WERI-Rb-1 (cell line): Measurements from ENCODE around the gene NEK10.

Source experiments
- DNase-seq: peaks from one replicate; pipeline ENCODE4 v3.0.0-alpha.2; 2020
- H3K27ac ChIP-seq: fragments of 250-450 bp; sonication (Bioruptor Pico); 2 replicates; pipeline ENCODE4 v1.5.1; 2020; ENCODE audit warnings: mild to moderate bottlenecking, moderate library complexity
- H3K27me3 ChIP-seq: fragments of 250-450 bp; sonication (Bioruptor Pico); 2 replicates; pipeline ENCODE4 v1.5.1; 2021; ENCODE audit warnings: mild to moderate bottlenecking, low read depth, moderate library complexity; ENCODE audit not compliant: insufficient read depth, severe bottlenecking
- H3K36me3 ChIP-seq: fragments of 250-450 bp; sonication (Bioruptor Pico); 2 replicates; pipeline ENCODE4 v1.5.1; 2020; ENCODE audit warnings: mild to moderate bottlenecking, moderate library complexity
- H3K4me3 ChIP-seq: 2 replicates; pipeline ENCODE4 v1.5.1; 2011; ENCODE audit warnings: low read depth, mild to moderate bottlenecking, control low read depth, low read length
- H3K9me3 ChIP-seq: fragments of 250-450 bp; sonication (Bioruptor Pico); 2 replicates; pipeline ENCODE4 v1.5.1; 2021; ENCODE audit warnings: mild to moderate bottlenecking, moderate library complexity; ENCODE audit not compliant: severe bottlenecking
- TF ChIP-seq, protein P1 (sequence below): IDR thresholded peaks from 2 replicates; pipeline ENCODE4 v1.5.1; 2011; ENCODE audit warnings: low read depth, mild to moderate bottlenecking, control low read depth, inconsistent platforms, low read length

NEK10 gene

DNA sequence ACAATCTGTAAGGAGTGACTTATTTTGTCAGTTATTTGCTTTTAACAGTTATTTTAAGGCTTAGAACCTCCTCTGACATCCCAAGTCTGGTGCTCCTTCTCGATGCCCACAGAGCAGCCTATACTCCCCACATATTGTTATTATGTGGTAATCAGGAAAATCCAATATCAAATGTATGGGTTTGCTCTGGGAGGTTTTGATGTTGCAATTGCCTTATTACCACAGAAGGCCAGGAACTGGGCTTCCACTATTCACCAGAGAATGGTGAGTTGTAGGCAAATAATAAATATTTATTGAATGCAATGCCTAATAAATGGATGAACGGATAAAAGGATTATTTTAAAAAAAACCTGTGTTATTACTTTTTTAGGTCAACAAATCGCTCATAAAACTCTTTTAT lies 12.2 kb downstream of the NEK10 start:
- no peak overlapping the region for H3K27ac ChIP-seq
- no peak for DNase-seq
- no peaks in the 10 kb centered on the region for H3K36me3 ChIP-seq
- no peak overlapping the region for H3K4me3 ChIP-seq
- TF ChIP-seq, protein P1, sequence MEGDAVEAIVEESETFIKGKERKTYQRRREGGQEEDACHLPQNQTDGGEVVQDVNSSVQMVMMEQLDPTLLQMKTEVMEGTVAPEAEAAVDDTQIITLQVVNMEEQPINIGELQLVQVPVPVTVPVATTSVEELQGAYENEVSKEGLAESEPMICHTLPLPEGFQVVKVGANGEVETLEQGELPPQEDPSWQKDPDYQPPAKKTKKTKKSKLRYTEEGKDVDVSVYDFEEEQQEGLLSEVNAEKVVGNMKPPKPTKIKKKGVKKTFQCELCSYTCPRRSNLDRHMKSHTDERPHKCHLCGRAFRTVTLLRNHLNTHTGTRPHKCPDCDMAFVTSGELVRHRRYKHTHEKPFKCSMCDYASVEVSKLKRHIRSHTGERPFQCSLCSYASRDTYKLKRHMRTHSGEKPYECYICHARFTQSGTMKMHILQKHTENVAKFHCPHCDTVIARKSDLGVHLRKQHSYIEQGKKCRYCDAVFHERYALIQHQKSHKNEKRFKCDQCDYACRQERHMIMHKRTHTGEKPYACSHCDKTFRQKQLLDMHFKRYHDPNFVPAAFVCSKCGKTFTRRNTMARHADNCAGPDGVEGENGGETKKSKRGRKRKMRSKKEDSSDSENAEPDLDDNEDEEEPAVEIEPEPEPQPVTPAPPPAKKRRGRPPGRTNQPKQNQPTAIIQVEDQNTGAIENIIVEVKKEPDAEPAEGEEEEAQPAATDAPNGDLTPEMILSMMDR = no peak
- no peaks in the 10 kb centered on the region for H3K27me3 ChIP-seq
- H3K9me3 ChIP-seq = no peaks in the 10 kb centered on the region

DNA sequence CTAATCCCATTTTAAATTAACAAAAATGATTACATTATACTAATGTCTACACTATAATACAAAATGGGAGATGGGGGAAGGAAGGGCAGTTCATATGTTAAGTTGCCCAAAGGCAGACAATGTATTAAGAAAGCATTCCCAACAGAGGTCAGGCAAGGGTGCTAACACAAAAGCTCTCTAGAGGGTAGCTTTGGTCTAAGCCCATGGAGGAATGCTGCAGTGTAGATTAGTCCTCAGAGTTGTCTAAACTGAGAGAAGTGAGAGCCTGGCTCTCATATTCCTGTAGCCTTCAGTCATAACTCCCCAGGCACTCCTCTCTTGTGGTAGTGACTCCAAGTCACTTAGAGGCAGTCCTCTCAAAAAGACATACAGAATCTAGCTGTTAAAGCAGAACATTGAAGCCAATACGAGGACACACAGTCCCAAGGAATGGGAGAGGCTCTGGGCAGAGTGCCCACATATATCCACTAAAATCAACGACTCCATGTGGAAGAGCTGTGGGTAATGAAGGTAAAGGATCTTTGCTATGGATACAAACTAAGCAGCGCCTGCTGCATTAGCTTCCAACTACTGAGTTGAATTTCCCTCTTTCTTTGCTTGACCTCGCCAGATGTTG lies 14.5 kb downstream of the NEK10 start:
- Histone ChIP-seq H3K27me3 (no peaks in the 10 kb centered on the region), H3K27ac (no peak overlapping the region), H3K9me3 (no peaks in the 10 kb centered on the region), H3K4me3 (no peak overlapping the region), H3K36me3 (no peaks in the 10 kb centered on the region)
- TF ChIP-seq, protein P1 = no peak
- no peak for DNase-seq

DNA sequence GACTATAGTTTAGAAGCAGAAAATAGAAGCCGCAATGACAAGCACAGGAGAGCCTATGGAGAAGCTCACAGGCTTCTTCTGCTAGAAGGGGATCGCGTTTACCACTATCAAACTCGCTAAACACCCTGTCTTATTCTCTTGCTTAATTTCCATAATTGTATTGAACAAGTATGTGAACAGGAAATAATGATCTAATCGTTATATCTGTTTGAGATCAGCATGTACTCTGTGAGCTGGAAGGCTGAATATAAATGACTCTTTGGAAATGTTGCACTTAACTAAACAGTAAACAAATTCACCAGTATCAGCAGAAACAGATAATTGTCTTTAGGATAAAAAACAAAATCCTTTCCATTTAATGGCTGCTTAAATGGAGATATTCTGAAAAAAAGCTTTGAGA lies 15.0 kb downstream of the NEK10 start:
- no peak for DNase-seq

DNA sequence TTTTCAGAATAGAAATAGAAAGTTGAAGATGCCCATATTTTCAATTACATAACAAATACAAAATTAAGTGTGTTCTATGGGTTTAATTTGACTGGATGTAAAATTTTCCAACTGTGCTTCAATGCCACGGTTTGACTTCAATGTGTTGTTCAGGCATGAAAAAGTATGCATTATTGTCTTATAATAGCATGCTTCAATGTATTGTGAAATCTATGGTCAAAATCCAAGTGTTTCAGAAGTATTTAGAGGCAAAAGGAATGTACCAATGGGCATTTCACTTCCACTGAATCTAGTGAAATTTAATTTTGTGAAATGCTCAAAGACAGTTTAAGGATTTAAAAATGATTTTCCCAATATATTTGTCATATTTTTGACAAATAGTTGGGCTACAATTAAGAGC lies 16.0 kb downstream of the NEK10 start:
- TF ChIP-seq, protein P1 = no peak
- no peaks in the 10 kb centered on the region for H3K27me3 ChIP-seq
- no peaks in the 10 kb centered on the region for H3K9me3 ChIP-seq
- H3K4me3 ChIP-seq = no peak overlapping the region
- no peaks in the 10 kb centered on the region for H3K36me3 ChIP-seq
- no peak for DNase-seq
- H3K27ac ChIP-seq = no peak overlapping the region

More for the DNA sequence above, 15.0 kb downstream of the NEK10 start:
- TF ChIP-seq, protein P1 = no peak
- Histone ChIP-seq H3K9me3 (no peaks in the 10 kb centered on the region), H3K36me3 (no peaks in the 10 kb centered on the region), H3K4me3 (no peak overlapping the region), H3K27ac (no peak overlapping the region), H3K27me3 (no peaks in the 10 kb centered on the region)

DNA sequence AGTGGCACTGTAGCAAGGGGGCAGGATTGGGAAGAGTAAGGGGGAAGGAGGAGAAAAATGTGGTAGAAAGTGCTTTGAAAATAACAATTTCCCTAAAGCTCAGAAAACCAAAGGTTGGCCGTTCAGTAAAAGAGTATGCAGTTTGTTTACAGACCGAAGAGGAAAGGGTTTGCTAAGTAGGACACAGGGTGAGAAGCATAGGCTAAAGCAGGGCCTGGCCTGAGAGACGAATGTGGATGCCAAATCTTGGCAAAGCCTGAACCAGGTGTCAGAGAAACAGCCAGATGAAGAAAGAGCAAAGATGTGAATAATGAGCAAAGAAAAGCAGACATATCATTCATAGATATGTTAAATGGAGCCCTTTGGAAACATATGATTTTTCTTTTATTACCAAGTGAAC lies 17.1 kb downstream of the NEK10 start:
- no peak for DNase-seq
- H3K4me3 ChIP-seq = no peak overlapping the region
- no peaks in the 10 kb centered on the region for H3K27me3 ChIP-seq
- H3K9me3 ChIP-seq = no peaks in the 10 kb centered on the region
- H3K36me3 ChIP-seq = no peaks in the 10 kb centered on the region
- TF ChIP-seq, protein P1 = no peak
- H3K27ac ChIP-seq = no peak overlapping the region

DNA sequence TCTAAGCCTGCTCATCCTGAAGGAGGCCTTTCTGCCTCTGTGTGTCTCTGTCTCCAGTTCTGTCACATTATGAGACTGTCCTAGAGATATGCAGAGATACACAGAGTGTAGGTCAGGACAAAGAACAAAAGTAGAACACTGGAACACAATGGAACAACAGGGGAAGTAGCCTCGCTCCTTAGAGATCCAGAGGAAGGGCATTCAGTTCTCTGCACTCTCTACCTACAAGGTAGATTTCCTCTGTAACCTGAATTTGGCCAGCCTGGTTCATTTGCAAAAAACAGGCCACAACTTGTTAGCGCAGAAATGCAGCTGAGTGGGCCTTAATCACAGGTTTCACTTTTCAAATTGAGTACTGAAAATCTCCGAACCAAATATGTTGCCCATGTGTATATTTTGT lies 19.4 kb downstream of the NEK10 start:
- DNase-seq = no peak
- Histone ChIP-seq H3K9me3 (no peaks in the 10 kb centered on the region), H3K27me3 (no peaks in the 10 kb centered on the region), H3K36me3 (no peaks in the 10 kb centered on the region), H3K27ac (no peak overlapping the region), H3K4me3 (no peak overlapping the region)
- TF ChIP-seq, protein P1 = no peak
